Ishikawa (cell line): ENCODE data around the gene OTUD5.
A peak's percentile ranks its signal among the peaks of the same experiment; 100 is the strongest.

Source experiments
- CEBPB ChIP-seq: IDR thresholded peaks from 2 replicates; pipeline ENCODE4 v1.6.1; 2012
- CREB1 ChIP-seq: IDR thresholded peaks from 2 replicates; pipeline ENCODE4 v1.6.1; 2012; ENCODE audit warnings: low read depth
- EGR1 ChIP-seq: IDR thresholded peaks from 2 replicates; pipeline ENCODE4 v1.6.1; 2012
- EP300 ChIP-seq: IDR thresholded peaks from 2 replicates; pipeline ENCODE4 v1.6.1; 2012; ENCODE audit warnings: borderline replicate concordance
- FOXM1 ChIP-seq: IDR thresholded peaks from 2 replicates; pipeline ENCODE4 v1.6.1; 2012; ENCODE audit warnings: low read depth, borderline replicate concordance
- MAX ChIP-seq: IDR thresholded peaks from 2 replicates; pipeline ENCODE4 v1.6.1; 2012
- NFIC ChIP-seq: IDR thresholded peaks from 2 replicates; pipeline ENCODE4 v1.6.1; 2012
- RAD21 ChIP-seq: IDR thresholded peaks from 2 replicates; pipeline ENCODE4 v1.6.1; 2012; ENCODE audit warnings: low read depth
- REST ChIP-seq: IDR thresholded peaks from 2 replicates; pipeline ENCODE4 v1.6.1; 2012; ENCODE audit warnings: low read depth, mild to moderate bottlenecking
- TAF1 ChIP-seq: IDR thresholded peaks from 2 replicates; pipeline ENCODE4 v1.6.1; 2012; ENCODE audit warnings: low read depth, mild to moderate bottlenecking
- TCF12 ChIP-seq: IDR thresholded peaks from 2 replicates; pipeline ENCODE4 v1.6.1; 2012; ENCODE audit warnings: low read depth
- TEAD4 ChIP-seq: IDR thresholded peaks from 2 replicates; pipeline ENCODE4 v1.6.1; 2012
- USF1 ChIP-seq: IDR thresholded peaks from 2 replicates; pipeline ENCODE4 v1.6.1; 2012
- YY1 ChIP-seq: IDR thresholded peaks from 2 replicates; pipeline ENCODE4 v1.6.1; 2012; ENCODE audit warnings: low read depth
- ZBTB7A ChIP-seq: IDR thresholded peaks from 2 replicates; pipeline ENCODE4 v1.6.1; 2012; ENCODE audit warnings: low read depth

Gene OTUD5

GRCh38 chrX:48956728-48957414 is 536 bp downstream of the OTUD5 start:
- TF ChIP-seq NFIC (no peak), TAF1 (no peak), RAD21 (no peak), EGR1 (peak; percentile 62), TEAD4 (no peak), FOXM1 (no peak), YY1 (no peak), CREB1 (no peak), REST (no peak), TCF12 (no peak), ZBTB7A (no peak), CEBPB (no peak), EP300 (no peak), MAX (peak; percentile 15; the same call in 1 of the 2 replicates), USF1 (no peak)

- no peak for TF ChIP-seq TEAD4
- no peak for TF ChIP-seq MAX
- no peak for TF ChIP-seq TCF12
- TF ChIP-seq ZBTB7A, result no peak
Observed at GRCh38 chrX:48948589-48948988, 8.8 kb downstream of the OTUD5 start.

GRCh38 chrX:48945517-48946348 is 11.7 kb downstream of the OTUD5 start:
- TF ChIP-seq ZBTB7A (no peak), RAD21 (peak; percentile 49; the same call in 1 of the 2 replicates)

GRCh38 chrX:48942895-48943294 is 14.5 kb downstream of the OTUD5 start:
- TF ChIP-seq EP300 (no peak), YY1 (no peak), ZBTB7A (no peak), CREB1 (no peak), FOXM1 (no peak), NFIC (no peak), REST (no peak), TAF1 (no peak), TEAD4 (no peak), CEBPB (no peak), EGR1 (no peak), RAD21 (no peak), MAX (no peak), TCF12 (no peak), USF1 (no peak)

GRCh38 chrX:48940404-48940955 is 16.9 kb downstream of the OTUD5 start:
- TF ChIP-seq USF1 (no peak), MAX (no peak), CEBPB (no peak), TAF1 (no peak), ZBTB7A (no peak), NFIC (no peak), REST (no peak), FOXM1 (no peak), RAD21 (no peak)
